NCI-H2227 (cell line): Measurements from ENCODE around the gene NRG2.

ENCODE experiments used
- DNase-seq: peaks from one replicate; lab custom pipeline; 2025; ENCODE audit not compliant: unreplicated experiment; lab: John Stamatoyannopoulos, UW

NRG2 gene

GRCh38 chr5:140011297-140011802 is 31.7 kb downstream of the NRG2 start:
- DNase-seq = no peak

DNA sequence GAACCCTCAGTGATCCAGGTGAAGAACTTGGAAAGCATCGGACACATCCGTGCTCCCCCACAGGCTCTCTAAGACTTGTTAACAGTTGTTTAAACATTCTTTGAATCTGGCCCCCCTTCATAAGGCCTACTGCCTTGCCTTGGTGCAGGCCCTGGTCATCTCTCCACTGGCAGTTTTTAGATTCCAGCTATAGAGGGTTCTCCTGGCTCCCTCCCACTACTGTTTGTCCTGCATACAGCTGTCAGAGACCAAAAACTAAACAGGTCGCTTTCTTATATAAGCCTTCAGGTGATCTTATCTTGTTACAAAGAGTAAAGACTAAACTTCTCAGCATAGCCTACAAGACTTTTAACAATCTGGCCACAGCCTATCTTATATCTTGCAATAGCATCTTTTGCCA is 32.3 kb downstream of the NRG2 start:
- DNase-seq = no peak

DNA sequence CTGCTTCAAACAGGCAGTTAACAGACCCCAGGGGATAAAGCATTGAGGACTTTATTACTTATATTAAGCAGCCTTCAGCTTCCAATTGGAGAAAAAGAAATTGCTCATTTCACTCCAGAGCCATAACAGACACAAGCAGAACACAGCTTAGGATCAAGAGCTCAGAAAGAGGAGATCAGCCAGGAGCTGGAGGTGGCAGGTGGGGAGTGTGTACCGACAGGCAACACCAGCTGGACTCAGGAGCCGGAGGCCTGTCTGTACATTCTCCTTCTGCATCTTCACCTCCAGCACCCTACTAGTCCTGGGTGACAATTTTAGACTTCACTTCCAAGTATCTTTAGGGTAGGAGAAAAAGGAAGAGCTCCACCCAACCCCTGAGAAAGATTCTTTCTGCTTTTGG is 35.8 kb downstream of the NRG2 start:
- no peak for DNase-seq

- no peak for DNase-seq
Observed at GRCh38 chr5:140005145-140005591, 37.9 kb downstream of the NRG2 start.

GRCh38 chr5:140004174-140004573 is 38.9 kb downstream of the NRG2 start:
- no peak for DNase-seq

DNA sequence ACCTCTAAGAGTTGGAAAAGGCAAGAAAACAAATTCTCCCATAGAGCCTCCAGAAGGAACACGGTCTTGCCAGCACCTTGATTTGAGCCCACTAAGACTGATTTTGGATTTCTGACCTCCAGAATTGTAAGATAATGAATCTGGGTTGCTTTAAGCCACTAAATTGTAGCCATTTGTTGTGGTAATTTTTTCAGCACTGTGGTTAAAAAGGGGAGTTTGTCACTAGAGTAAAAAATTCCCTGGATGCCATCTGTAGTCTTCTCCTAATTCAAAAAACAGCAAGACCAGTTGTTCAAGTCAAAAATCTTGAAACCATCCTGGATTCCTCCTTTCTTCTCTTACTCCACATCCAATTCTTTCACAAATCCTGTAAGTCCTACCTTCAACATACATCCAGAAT is 39.6 kb downstream of the NRG2 start:
- DNase-seq = no peak

GRCh38 chr5:140000332-140000731 is 42.8 kb downstream of the NRG2 start:
- DNase-seq = peak; percentile 70

GRCh38 chr5:139998837-139999236 is 44.3 kb downstream of the NRG2 start:
- DNase-seq = no peak

DNA sequence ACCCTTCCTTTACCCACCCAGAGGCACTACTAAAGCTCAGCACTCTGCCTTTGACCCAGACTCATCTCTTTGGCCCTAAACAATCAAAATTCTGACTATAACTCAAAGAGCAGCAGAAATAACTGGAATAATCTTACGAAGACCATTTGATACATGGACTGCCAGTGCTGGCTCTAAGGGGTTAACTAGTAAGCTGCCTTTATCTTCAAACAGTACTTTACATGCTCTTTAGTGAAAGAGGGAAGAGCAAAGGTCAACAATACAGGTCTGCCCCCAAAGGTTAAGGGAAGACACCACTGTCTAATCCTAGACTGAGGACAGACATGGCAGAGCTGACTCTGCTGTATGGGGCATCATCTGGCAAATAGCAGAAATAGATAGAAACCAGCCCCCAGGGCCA is 45.8 kb downstream of the NRG2 start:
- no peak for DNase-seq

- DNase-seq = no peak
Observed at GRCh38 chr5:139995929-139996328, 47.2 kb downstream of the NRG2 start.

DNA sequence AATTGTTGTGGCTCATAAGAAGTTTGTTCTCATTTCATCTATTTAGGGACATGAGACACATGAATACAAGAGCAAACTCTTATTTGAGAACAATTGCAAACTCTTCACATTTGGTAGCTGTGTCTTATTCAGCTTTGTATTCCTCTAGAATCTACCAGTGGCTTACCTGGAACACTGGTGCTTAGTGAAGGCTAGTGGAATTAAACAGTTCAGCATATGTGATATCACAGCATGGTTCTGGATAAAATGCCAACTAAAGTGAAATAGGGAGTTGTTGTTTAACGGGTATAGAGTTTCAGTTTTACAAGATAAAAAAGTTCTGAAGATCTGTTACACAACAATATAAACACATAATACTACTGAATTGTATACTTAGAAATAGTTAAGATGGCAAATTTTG is 48.9 kb downstream of the NRG2 start:
- DNase-seq = no peak

DNA sequence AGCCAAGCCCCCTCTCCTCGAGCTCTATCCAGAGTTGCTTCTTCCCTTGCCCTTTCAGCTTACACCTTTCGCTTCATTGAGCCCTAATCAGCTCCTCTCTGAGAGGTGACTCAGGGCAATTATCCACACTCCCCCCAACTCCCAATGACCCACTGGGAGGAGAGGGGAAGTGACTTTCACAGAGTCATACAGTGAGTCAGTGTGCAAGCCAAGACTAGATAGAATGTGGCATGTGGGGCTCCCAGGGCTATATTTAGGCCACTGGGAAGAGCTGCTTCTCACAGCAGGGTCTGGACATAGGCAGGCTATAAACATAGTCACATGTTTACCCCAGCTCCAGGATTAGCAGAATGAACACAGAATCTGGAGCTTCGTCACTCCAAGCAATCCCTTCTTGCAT is 57.4 kb downstream of the NRG2 start:
- DNase-seq = peak; percentile 7

DNA sequence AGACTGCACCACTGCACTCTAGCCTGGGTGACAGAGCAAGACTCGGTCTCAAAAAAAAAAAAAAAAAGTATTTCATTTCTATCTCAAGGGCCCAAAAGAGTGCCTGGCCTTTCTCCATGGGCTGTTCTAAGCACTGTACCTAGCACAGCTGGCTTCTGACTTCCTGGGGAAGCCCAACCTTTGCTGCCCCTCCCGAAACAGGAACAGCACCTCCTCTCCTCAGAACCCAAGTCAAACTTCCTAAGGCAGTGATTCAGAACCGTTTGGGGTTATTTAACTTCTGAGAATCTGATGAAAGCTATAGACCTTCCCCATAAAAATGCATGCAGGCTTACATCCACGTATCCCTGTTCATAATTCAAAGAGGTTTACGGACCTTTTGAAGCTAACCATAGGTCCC is 57.8 kb downstream of the NRG2 start:
- DNase-seq = no peak

DNA sequence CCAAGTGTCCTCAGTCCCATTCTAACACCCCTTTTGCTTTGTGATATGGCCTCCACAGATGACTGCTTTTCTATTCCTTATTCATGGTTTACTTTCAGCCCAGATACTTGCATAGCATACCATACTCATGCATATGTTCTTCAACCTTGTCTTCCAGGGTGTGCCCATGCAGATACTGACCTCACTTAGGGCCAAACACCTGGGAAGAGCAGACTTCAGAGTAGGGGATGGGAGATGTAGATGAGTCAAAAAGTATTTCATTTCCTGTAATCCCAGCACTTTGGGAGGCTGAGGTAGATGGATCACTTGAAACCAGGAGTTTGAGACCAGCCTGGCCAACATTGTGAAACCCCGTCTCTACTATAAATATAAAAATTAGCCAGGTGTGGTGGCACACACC is 58.3 kb downstream of the NRG2 start:
- no peak for DNase-seq

DNA sequence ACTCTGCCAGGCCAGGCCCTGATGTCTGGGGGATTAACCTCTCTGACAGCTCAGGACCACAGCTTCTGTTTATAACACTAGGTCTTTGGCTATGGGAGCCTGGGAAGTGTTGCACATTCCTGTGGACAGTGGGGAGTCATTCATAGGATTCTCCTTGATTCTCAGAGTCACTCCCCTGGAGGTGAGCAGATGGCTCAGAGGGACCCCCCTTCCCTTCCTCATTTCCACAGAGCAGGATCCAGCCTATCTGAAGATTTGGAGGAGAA is 60.2 kb downstream of the NRG2 start:
- DNase-seq = no peak

DNA sequence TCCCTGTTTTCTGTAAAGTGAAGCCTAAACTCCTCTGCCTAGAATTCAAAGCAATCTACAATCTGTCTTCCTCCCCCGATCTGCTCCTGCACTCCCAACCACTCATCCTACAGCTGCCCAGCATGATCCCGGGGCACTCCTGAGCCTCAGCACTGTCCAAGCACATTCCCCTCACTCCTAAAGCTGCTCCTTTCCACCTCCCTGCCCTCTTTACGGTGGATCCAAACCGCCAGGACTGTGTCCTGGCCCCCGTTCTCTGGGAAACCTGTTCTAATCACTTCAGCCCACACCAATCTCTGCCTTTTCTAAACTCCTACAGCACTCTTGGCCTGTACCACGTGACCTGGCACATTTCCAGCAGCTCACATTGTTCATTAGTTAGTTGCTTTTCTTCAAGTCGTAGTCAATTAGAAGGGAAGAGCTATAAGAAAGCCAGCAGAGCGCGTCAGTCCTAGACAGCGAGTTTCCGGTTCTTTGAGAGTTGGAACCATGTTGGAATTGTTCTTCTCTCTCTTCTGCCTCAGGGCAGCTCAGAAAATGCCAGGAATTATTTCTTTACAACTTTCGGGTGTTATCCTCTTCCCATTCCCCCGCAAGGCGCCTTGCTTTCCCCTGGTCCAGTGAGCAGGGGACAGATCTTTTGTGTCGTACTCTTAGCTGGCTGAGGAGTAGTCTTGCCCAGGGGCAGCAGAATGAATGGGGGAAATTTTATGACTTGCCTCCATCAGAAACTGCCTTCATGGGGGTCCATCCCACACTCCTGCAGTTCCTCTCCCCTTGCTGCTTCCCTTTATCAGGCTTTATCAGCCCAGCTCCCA is 60.7 kb downstream of the NRG2 start:
- DNase-seq = peak; percentile 23

GRCh38 chr5:139980765-139981164 is 62.3 kb downstream of the NRG2 start:
- no peak for DNase-seq

DNA sequence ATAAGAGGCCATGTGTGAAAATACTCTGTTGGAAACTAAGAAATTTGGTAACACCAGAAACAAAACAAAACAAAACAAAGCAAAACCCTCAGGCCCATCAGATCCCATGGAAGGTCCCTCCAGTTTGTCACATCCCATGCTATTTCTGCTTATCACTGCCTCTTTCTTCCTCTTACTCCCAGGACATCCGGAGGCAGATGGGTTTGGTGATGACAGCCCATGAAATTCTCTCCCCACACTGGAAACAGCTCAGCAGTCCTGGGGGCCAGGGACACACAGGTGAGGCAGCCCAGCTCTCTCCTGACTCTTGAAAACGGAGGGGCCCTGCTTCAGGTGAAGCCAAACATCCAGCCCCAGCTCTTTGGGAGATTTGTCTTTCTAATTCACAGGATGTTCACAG is 63.2 kb downstream of the NRG2 start:
- DNase-seq = no peak

GRCh38 chr5:139979518-139979917 is 63.6 kb downstream of the NRG2 start:
- DNase-seq = no peak

GRCh38 chr5:139976703-139977102 is 66.4 kb downstream of the NRG2 start:
- no peak for DNase-seq

GRCh38 chr5:139975942-139976341 is 67.2 kb downstream of the NRG2 start:
- DNase-seq = no peak

DNA sequence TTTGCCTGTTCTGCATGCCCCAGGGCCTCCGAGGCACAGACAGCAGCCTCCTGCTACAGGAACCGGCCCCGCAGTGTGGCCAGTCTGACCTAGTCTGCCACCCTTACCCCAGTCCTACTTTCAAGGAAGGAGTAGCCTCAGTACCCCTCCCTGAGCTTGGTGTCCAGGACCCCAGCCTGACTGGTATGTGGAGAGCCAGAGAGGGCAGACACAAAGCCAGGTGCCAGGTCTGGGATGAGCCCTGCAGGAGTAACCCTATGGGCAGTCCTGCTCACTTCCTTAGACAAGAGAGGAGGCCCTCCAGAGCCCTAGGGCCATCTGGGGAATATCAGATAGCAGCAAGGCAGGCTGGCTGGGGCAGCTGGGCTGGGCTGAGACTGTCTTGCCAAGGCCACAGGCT is 67.8 kb downstream of the NRG2 start:
- DNase-seq = no peak

GRCh38 chr5:139974661-139975060 is 68.4 kb downstream of the NRG2 start:
- DNase-seq = no peak
